HG03565 (cell line): Measurements from ENCODE around the gene ERC2.
"Not testable (repeated sequence)": the region's sequence is repeated elsewhere in the genome, so short reads cannot be mapped to it uniquely, and the experiment has no call there.

ENCODE experiments used
- ATAC-seq: cut with Tn5 transposase; IDR thresholded peaks from one replicate; pipeline ENCODE4 v1.9.1; 2021; ENCODE audit warnings: mild to moderate bottlenecking, moderate library complexity; ENCODE audit not compliant: unreplicated experiment

ERC2 gene

DNA sequence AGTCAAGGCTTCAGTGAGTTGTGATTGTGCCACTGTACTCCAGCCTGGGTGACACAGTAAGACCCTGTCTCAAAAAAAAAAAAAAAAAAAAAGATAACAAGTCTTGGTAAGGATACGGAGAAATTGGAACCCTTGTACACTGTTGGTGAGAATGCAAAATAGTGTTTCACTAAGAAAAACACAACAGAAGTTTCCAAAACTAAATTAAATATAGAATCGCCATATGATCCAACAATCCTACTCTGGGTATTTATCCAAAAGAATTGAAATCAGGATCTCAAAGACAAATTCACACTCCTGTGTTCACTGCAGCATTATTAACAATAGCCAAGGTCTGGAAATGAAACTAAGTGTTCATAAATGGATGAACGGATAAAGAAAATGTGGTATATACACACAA lies 149.4 kb downstream of the ERC2 start:
- ATAC-seq, result no peak

DNA sequence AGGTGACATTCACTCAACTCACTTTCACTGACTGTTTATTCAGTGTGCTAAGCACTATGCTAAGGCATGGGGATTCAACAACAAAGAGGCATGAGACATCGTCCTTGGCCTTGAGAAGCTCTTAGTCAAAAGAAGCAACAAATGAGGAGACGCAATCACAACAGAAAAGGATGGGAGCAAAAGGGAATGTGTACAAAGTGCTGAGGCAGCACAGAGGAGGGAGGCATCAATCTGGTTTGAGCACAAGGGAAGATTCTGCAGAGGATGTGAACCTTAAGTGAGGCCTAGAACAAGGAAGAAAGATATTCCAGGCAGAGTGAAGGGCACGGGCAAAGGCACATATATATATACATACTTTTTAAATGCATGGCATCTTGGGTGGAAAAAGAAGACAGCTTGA lies 151.3 kb downstream of the ERC2 start:
- ATAC-seq, result no peak

DNA sequence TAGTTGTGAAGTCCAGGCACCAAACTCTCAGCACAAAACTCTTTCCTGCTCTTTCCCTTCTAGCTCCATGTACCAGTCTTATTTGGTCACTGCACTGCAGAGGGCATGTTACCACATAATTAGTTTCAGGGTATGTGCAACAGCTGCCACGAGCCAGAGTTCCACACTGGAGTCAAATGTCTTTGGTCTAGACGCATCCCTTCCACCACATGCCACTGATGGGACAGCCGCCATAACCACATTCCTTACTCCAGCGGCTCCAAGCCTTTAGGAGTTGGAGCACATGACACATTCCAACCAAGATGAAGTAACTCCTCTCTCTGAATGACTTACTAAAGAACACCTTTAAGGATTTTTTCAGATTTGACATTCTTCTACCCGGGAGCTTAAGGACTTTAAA lies 153.4 kb downstream of the ERC2 start:
- ATAC-seq, result no peak

DNA sequence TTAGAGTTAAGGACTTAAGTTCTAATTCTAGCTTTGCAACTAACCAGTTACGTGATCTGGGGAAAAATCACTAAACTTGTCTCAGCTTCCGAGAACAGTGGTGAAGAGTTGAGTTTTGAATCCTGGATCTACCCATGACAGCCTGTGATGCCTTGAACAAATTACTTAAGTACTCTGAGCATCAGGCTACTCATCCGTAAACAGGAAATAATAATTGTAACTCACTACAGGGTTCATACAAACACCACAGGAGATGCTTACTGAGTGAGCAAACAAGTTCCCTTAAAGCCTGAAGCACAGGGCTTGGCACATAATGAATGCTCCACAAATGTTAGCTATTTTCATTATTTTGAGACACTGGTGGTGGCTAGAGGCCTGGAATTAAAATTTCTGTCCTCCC lies 158.8 kb downstream of the ERC2 start:
- no peak for ATAC-seq

DNA sequence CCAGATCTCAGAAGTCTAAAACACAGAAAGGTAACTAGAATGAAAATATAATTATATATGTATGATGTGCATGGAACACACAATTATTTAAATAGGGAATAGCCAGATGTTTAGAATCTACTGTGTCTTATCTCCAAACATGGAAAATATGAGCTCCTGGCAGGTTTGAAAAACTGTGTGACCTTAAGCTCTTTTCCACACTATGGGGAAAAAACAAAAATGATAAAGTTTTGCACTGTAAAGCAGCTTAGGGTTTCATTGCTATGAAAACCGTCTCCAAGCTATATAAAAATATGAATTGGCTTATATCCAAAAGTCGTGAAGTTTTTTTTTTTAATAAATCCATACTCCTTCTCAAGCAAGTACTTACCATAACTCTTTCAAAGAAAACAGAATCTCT lies 159.8 kb downstream of the ERC2 start:
- no peak for ATAC-seq

DNA sequence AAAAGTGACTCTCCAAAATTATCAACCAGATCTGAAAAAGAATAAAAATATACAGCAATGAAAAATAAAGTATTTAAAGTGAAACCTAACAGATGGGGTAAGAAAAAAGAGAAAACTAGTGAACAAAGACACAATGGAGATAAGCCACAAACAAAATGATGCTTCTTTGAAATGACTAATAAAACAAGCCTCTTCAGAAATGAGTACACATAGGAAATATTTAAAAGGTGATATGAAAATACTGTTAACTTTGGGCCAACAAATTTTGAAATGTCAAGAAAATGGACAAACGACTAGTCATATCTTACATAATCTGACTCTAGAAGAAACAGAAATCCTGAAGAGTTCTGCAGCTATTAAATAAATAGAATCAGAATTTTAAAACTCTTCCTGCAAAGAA lies 164.2 kb downstream of the ERC2 start:
- ATAC-seq, result no peak

DNA sequence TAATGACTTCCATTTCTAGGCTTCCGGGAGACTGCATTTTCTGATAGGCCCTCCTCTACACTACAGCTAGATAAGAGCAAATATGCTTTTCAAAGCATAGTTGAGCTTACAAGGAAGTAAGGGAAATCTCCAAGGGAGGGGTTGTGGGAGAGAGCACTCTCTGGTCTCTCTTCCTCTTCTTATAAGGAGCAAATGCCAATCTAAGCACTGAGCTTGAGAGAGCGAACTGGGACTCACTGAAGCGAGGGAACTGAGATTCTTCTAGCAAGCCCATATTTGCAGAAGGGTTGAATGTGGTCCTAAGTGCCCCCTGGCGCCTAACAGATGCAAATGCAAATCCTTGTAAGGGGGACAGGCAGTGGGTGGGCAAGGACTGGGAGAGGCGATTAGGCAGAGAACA lies 164.8 kb downstream of the ERC2 start:
- peak; percentile 81 for ATAC-seq

DNA sequence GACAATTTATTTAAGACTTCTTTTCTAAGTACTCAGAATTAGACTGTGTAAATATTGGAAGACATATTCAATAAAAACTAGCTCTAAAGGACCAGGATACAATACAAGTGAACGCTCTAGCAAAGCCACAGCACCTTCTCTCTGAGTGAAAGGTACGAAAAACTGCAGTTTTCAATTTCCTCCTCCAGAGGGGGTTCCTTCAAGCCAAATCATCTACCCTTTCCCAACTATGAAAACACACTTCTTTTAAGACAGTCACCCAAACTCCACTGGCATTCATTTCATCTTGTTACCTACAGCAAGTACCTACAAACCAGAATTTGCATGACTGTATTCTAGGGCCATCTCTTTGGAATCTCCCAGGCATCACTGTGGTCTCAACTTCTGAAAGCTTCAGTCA lies 165.8 kb downstream of the ERC2 start:
- no peak for ATAC-seq

DNA sequence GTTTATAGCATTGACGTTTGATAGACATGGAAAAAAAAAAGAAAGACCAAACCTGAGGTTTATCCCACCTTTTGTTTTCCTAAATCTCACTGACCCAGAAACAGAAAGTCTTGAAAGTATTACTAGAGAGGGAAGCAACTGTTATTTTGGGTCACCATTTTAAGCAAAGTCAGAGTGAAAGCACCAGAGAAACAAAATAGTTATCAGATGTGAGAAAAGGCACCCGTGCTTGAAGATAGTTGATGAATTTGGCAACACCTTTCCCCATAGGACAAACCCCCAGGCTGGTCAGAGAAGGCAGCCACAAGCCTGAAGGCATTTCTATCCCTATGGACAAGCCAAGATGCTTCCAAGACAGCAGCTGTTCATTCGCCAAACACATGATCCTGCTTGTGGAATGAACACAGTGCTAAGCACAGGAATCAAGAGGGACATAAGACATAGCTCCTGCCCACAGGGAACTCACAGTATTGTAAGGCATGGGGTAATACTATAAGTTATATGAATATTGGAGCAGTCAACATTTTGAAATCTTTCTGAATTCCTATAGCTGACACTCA lies 170.9 kb downstream of the ERC2 start:
- ATAC-seq, result peak; percentile 45

DNA sequence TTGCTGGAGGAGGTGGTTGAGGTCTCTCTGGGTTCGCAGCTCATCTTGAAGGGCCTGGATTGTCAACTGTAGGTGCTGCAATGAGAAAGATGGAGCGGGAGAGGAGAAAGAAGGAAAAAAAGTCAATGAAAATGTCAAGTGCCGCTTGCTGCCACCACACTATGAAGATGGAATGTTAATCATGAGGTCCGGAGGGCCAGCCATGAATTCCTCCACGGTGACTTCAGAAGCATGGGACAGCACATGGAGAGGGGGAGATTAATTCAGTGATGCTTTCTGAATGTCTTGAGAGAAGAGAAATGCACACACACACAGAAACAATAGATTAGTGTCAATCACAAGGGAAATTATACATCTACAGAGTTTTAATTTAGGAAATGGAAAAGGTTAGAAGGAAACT lies 171.9 kb downstream of the ERC2 start:
- ATAC-seq, result no peak

DNA sequence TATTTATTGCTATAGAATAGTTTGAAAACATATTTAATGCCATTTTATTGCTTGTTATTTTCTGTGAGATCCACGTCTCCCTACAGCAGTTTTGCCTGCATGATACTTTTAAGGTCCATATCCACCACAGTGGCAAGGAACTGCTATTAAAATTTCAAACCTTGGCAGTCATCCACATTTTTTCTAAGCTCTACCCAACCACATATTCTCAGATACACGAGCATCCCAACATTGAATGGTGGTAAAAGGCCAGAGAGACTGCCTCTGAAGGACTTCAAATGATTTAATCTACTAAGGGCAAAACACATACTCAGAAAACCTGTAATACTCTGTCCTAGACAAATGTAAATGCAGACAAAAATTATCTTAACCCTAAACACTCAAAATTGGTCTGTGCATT lies 173.1 kb downstream of the ERC2 start:
- ATAC-seq, result no peak

DNA sequence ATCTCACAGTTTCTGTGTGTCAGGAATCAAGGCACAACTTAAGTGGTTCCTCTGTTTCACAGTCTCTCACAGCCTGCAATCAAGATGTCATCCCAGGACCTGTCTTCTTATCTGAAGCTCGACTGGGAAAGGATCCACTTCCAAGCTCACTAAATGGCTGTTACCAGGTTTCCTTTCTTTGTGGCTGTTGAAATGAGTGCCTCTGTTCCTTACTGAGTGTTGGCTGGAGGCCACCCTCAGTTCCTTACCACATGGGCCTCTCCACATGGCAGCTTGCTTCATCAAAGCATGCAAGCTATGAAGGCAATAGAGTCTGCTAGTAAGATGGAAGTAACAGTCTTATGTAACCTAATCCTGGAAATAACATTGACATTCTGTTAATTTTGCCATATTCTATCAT lies 174.0 kb downstream of the ERC2 start:
- no peak for ATAC-seq

DNA sequence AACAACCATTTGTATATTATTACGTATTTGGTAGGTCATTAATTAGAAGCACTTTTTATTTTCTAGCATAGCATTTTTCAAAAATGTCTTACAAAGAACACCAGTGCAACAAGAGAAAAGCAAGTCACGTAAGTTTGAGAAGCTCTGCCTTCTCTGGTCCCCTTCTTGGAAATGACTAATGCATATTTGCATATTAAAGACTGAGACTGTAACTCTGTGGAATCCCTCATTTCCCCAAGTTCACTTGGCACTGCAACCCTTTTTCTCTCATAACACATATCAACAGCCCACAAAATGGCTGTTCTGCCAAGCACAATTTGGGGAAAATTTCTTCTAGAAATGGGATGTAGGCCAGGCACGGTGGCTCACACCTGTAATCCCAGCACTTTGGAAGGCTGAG lies 176.3 kb downstream of the ERC2 start:
- peak; percentile 57 for ATAC-seq

DNA sequence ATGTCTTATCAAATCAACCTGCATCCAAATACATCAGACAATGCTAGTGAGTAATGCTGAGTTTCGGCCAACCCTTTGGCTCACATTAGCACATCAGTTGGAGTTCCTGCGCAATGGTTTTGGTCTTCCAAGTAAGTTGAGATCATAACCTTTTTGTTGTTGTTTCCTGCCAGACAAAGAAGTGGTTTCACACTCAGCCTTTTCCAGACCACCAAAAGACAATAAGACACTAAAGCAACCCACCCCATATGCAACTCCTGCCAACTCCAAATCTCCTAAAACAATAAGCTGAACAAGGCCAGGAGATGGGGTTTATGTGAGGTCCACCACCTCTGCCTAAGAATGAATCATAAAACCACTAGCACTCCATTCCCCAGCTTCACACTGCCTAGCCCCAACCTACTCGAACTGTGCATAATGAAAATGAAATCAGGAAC lies 177.0 kb downstream of the ERC2 start:
- peak; percentile 40 for ATAC-seq

DNA sequence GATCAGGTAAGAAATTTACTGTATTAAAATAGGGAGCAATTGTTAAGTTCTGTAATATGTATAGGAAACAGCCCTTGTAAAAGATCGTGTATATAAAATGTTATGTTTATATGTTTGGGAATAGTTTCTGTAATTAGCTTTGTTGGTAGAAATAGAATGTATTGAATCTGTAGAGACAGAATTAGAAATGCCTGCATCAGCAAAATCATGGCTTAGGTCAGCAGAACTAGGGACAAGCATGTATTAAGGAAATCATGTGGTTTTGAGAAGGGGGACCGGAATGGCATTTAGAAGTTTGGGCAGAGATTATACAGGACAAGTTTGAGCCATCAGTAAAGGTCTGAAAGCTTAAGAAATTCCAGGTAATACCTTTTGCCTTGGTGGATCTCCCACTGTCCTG lies 177.9 kb downstream of the ERC2 start:
- no peak for ATAC-seq

DNA sequence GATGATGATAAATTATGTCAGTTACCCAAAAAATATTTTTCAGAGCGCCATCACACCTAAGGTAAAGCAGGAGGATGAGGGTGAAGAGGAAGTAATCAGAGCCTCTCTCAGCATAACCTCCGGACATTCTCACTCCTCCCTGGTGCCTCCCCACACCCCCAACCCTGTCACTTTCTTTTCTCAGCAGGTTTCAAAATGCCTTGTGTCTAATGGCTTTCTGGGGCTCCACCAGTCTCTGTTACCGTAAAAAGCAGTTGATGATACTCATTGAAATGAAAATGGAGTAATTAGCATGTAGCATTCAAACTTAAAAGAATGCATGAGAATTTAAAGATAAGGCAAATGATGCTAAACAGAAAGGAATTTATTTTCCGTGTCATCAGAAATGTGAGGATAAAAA lies 180.0 kb downstream of the ERC2 start:
- no peak for ATAC-seq

DNA sequence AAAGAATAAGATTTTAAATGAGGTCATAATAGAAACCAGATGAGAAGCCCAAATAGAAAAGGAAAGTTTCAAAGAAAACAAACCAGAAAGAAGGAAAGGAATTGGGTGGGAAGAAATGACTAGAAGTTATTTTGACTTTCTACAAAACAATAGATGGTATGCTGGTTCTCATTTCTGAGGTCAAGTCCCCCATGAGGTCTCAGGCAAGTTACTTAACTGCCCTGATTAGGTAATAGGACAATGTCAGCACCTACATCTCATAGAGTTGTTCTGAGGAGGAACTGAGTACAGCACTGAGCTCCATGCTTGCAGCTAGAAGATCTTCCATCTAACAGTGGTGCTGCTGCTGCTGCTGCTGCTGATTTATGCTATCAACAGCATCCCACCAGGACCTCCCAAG lies 185.9 kb downstream of the ERC2 start:
- ATAC-seq, result no peak

DNA sequence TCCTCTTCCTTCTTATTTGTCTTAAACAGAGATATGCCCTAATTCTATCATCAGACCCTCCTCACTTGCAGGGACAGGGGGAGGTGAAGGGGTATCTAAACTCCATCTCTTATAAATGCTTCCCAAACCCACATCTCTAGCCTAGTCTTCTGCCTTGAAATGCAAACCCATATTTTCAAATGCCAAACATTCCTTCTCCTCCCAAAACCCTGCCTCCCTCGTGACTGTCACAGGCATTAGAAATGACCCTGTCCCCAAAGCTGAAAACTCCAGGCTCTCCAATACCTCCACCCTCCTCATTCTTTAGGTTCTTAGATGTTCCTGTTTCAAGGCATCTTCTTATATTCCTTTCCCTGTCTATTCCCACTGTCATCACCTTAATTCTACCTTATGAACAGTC lies 191.0 kb downstream of the ERC2 start:
- no peak for ATAC-seq

DNA sequence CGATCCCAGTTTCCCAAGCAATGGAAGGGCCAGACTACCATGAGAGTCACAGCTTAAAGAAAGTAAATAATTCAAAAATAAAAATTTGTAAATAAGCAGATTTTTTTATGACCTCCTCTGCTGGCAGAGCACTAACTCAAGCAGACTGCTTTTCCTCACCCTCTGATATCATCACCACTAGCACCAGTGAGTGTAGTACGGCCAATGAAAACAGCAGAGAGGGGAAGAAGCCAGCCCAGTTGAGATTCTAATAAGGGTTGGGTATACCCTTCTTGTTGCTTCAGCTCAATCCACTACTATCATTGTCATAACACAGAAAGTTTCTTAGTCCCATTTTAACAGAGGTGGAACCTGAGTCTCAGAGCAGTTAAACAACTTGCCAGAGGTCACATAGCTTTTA lies 193.1 kb downstream of the ERC2 start:
- no peak for ATAC-seq

DNA sequence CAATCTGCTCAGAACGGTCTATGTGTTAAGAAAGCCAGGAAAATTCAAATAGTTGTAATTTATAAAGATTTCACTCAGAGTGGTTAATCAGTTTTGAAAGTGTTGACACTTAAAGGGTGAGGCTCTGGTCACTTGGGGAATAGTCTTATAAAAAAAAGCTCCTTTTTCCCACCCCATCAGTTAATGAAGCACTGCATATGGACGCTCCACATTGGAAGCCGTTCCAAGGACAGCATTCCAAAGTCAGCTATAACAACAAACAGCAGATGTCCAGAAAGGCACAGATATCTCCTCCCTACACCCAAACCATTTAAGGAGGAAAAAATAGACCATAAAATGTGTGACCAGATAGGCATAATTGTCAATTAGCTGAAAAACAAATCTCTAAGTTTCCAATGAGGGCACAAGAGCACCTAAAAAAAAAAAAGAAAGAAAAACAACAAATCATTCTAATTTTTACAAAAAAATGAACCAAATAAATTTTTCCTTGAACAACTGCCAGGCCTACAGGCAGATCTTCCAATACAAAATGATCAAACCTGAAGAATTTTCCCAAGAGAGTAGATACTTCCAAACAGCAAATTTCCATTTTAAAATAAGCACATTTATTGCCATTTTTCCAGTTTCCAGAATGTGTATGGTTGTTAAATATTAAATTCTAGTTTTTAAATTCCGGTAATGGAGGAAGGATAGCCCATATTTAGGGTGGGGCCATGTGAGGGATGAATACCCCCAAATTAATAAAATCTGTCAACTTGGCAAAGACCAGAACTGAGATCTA lies 198.3 kb downstream of the ERC2 start:
- ATAC-seq, result no peak

DNA sequence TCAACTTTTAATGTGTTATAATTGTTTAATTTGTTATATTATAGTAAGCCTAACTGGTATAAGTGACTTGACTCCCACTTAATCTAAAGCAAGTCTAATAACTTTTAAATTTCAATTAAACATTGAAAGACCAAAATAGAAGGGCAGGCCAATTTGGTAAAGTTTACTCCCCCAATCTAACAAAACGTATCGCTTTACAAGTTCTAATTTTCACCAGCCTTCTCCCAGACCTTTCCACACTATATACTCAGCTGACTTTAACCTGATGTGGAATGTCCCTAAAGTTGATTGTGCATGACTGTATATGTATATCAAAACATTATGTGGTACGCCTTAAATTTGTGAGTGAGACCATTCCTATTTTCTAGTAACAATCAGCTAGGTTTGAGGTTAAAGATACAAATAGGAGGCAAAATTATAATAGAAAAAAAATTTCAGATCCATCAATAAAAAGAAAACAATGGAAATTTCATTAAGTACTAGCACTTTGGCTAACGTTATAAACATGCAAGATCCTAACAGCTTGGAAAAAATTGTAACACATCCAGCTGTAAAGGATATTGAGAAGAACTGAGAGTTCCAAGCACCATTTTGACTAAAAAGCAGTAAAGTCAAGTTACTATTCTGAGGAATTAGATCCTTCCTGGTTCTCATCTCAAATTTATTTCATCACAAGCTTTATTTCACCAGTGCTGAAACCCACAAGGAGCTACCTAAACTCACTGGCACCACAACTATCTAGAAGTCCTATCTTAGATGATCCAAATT lies 199.5 kb downstream of the ERC2 start:
- no peak for ATAC-seq

DNA sequence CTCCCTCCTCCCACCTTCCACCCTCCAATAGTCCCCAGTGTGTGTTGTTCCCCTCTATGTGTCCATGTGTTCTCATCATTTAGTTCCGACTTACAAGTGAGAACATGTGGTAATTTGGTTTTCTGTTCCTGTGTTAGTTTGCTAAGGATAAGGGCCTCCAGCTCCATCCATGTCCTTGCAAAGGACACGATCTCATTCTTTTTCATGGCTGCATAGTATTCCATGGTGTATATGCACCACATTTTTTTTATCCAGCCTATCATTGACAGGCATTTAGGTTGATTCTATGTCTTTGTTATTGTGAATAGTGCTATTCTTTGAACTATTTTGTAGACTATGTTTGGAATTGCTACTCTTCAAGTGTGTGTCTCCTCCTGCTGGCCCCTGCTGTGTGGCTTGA lies 206.4 kb downstream of the ERC2 start:
- ATAC-seq, result not testable (repeated sequence)
